Activated CD4-positive, alpha-beta T cell treated with anti-CD3 and anti-CD28 coated beads, Interleukin-2, amount 10 ng/mL, durations not matched to agents 7 days and 5 days (primary cell): ENCODE results near the gene CACNB4. TPM values are rescaled to one million over a fixed set of nuclear protein-coding genes. Genes with fewer than 3 reads are reported as not detected.
A peak's percentile ranks its signal among the peaks of the same experiment; 100 is the strongest.
"Not testable (repeated sequence)": the region's sequence is repeated elsewhere in the genome, so short reads cannot be mapped to it uniquely, and the experiment has no call there.

ENCODE experiments used
- CTCF ChIA-PET: fragments of 350-600 bp; sonication (Branson Sonifier 250); formaldehyde crosslinking; loops from one replicate; lab custom pipeline; 2021; ENCODE audit warnings: antibody characterized with exemption; lab: Charles Lee
- POLR2A ChIA-PET: fragments of 350-600 bp; sonication (Branson Sonifier 250); formaldehyde crosslinking; loops from one replicate; lab custom pipeline; 2021; ENCODE audit warnings: antibody characterized with exemption; lab: Charles Lee
- DNase-seq: peaks from one replicate; pipeline ENCODE4 v3.0.0-alpha.2; 2020
- H3K27ac Mint-ChIP-seq: one replicate; pipeline ENCODE4 v1.8.0; 2021; ENCODE audit warnings: mild to moderate bottlenecking, moderate library complexity, mixed read lengths
- H3K27me3 Mint-ChIP-seq: one replicate; pipeline ENCODE4 v1.8.0; 2021; ENCODE audit warnings: mixed read lengths
- H3K36me3 Mint-ChIP-seq: one replicate; pipeline ENCODE4 v1.8.0; 2021; ENCODE audit warnings: low read depth, mixed read lengths
- H3K4me1 Mint-ChIP-seq: one replicate; pipeline ENCODE4 v1.8.0; 2021; ENCODE audit warnings: mixed read lengths
- H3K4me3 Mint-ChIP-seq: one replicate; pipeline ENCODE4 v1.8.0; 2021; ENCODE audit warnings: mild to moderate bottlenecking, moderate library complexity, mixed read lengths
- H3K9me3 Mint-ChIP-seq: one replicate; pipeline ENCODE4 v1.8.0; 2021; ENCODE audit warnings: mixed read lengths
- total RNA-seq, 2 experiments: library from RNA; stranded (reverse); gene quantifications; one replicate each; pipeline ENCODE4 v1.2.3, GENCODE V29; 2021

The CACNB4 gene
- total RNA-seq, 2 experiments from 2014 or later, result 0.12 to 0.21 TPM

DNA sequence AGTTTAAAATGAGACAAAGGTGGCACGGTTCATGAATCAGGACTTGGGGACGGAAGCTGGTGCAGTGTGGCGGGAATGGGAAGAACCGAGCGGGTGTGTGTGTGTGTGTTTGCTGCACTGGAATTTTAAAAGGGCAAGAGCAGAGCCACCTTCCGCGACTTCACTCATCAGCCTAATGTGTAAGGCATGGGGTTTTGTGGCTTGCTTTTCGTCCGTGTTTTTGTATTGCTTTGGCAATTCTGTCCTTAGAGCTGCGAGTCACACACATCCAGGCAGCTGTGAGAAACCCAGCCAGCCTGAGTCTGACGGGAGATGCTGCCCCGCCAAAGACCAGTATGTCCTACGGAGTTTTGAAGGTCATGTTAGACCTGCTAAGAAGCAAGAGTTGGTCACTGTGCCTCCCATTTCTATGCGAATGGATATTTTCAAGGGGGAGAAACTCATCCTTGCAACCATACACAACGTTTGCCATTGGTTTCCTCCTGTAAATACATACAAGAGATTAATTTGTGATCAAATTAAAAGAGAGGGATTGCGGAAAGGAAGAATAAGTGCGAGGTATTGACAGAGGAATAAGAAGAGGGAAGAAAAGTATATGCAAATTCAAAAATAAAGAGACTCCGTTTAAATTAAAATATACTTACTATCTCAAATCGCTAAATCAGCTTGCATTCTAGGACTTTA, 665 bp upstream of the CACNB4 start:
- CTCF ChIA-PET, result no interaction called here
- Mint-ChIP-seq H3K27me3 (peaks cover 60% of the 10 kb centered on the region), H3K27ac (no peak overlapping the region), H3K4me1 (peaks cover 14% of the 10 kb centered on the region), H3K4me3 (peak overlapping the region; percentile 77), H3K9me3 (no peaks in the 10 kb centered on the region), H3K36me3 (no peaks in the 10 kb centered on the region)
- POLR2A ChIA-PET, result no interaction called here
- no peak for DNase-seq

DNA sequence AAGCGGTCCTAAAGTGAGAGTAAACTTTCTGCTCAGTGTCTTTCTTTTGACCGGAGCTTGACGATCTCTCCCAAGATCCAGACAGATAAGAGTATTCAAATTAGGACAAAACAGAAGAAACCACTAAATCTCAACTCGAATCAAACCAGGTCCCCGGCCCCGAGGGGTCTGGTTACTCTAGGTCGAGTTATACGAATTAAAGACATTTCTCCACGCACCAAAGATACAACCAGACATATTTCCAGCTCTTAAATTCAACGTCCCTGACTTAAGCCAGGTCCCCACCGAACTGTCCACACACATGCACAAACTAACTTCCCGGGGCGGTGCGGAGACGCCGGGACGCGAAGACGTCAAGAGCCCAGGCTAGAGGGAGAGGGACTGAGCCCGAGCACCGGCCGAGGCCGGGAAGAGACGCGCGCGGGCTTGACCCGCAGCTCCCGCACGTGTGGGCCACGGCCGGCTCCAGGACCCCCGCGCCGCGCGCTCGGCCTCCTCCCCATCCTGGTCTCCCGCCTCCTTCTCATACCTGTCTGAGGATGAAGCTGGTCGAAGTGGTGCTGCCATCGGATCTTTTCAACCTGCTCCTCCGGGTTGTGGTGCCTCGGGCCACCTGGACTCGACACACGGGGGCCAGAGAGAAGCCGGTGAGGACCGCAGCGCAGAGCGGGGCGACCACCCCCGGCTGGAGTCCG, 896 bp downstream of the CACNB4 start:
- Mint-ChIP-seq H3K4me1 (peaks cover 14% of the 10 kb centered on the region), H3K9me3 (no peaks in the 10 kb centered on the region), H3K36me3 (no peaks in the 10 kb centered on the region), H3K4me3 (peak overlapping the region; percentile 66), H3K27me3 (peaks cover 69% of the 10 kb centered on the region), H3K27ac (no peak overlapping the region)
- DNase-seq, result no peak
- CTCF ChIA-PET, result interaction anchor here (1.6 kb wide), 1 partner anchor 9 kb away, joined by 3 read pairs; no protein-coding TSS in a partner anchor
- POLR2A ChIA-PET, result no interaction called here

DNA sequence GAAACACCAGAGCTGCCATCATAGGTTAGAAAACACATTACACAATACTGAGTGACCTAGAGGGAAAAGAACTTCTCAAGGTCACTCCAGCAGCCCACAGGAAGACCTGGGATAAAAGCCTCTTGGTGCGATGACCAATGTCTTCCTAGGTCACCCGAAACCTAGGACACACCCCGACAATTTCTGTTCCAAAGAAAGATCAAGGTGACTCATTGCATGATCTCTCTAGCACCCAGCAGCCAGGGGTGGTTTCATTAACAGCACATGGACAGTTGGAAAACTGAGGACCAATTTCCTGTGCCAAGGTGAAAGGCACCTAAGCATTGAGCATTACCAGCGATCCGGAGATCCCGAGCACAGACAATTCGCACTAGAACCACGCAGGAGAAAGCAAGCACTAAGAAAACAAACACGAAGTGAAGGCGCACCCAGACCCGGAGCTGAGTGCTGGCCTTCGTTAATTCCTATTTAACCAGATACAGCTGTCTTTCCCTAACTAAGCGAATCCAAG, 1.5 kb downstream of the CACNB4 start:
- H3K27me3 Mint-ChIP-seq, result peaks cover 67% of the 10 kb centered on the region
- H3K36me3 Mint-ChIP-seq, result no peaks in the 10 kb centered on the region
- no peaks in the 10 kb centered on the region for H3K9me3 Mint-ChIP-seq
- peaks cover 14% of the 10 kb centered on the region for H3K4me1 Mint-ChIP-seq
- no peak for DNase-seq
- peak overlapping the region; percentile 66 for H3K4me3 Mint-ChIP-seq
- CTCF ChIA-PET, result interaction anchor here (1.6 kb wide), 1 partner anchor 9 kb away, joined by 3 read pairs; no protein-coding TSS in a partner anchor
- no peak overlapping the region for H3K27ac Mint-ChIP-seq
- POLR2A ChIA-PET, result no interaction called here

GRCh38 chr2:152095146-152095545, 3.7 kb downstream of the CACNB4 start:
- Mint-ChIP-seq H3K4me3 (no peak overlapping the region), H3K27me3 (peaks cover 61% of the 10 kb centered on the region), H3K36me3 (no peaks in the 10 kb centered on the region), H3K4me1 (peaks cover 14% of the 10 kb centered on the region), H3K27ac (no peak overlapping the region), H3K9me3 (no peaks in the 10 kb centered on the region)
- DNase-seq, result no peak
- ChIA-PET POLR2A (no interaction called here), CTCF (no interaction called here)

- Mint-ChIP-seq H3K4me1 (peaks cover 9% of the 10 kb centered on the region), H3K27me3 (peaks cover 54% of the 10 kb centered on the region), H3K9me3 (no peaks in the 10 kb centered on the region), H3K36me3 (no peaks in the 10 kb centered on the region), H3K27ac (no peak overlapping the region), H3K4me3 (no peak overlapping the region)
- ChIA-PET CTCF (no interaction called here), POLR2A (no interaction called here)
- no peak for DNase-seq
Observed at GRCh38 chr2:152094014-152094413, 4.8 kb downstream of the CACNB4 start.

DNA sequence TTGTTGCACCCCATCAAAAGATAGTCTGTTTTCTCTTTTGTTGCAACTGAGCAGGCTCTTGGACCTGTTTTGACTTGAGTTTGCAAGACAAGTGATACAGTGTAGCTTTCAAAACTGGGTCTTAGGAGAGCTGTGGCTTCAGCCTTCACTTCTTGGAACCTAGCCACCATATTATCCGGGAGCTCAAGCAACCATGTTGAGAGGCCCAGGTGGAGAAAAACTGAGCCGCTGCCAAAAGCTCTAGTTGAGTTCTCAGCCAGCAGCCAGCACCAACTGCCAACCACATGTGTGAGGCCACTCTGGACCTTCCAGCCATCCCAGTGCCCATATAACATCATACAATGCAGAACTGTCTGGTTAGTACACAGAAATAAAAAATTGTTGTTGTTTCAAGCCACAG, 5.4 kb downstream of the CACNB4 start:
- Mint-ChIP-seq H3K4me1 (peaks cover 9% of the 10 kb centered on the region), H3K36me3 (no peaks in the 10 kb centered on the region), H3K4me3 (no peak overlapping the region), H3K27ac (no peak overlapping the region), H3K27me3 (peaks cover 56% of the 10 kb centered on the region), H3K9me3 (no peaks in the 10 kb centered on the region)
- no peak for DNase-seq
- CTCF ChIA-PET, result no interaction called here
- POLR2A ChIA-PET, result no interaction called here

- Mint-ChIP-seq H3K36me3 (no peaks in the 10 kb centered on the region), H3K4me3 (no peak overlapping the region), H3K27ac (no peak overlapping the region), H3K9me3 (no peaks in the 10 kb centered on the region), H3K4me1 (peaks cover under 1% of the 10 kb centered on the region), H3K27me3 (peaks cover 46% of the 10 kb centered on the region)
- POLR2A ChIA-PET, result no interaction called here
- CTCF ChIA-PET, result interaction anchor here (0.6 kb wide), 2 partner anchors 46 to 78 kb away, joined by 3 read pairs; no protein-coding TSS in a partner anchor
- no peak for DNase-seq
Observed at GRCh38 chr2:152092095-152092494, 6.7 kb downstream of the CACNB4 start.

GRCh38 chr2:152090726-152091125, 8.1 kb downstream of the CACNB4 start:
- DNase-seq, H3K36me3 Mint-ChIP-seq, H3K4me1 Mint-ChIP-seq, H3K9me3 Mint-ChIP-seq, H3K4me3 Mint-ChIP-seq, POLR2A ChIA-PET, H3K27ac Mint-ChIP-seq: not testable (repeated sequence)
- peaks cover 36% of the 10 kb centered on the region for H3K27me3 Mint-ChIP-seq
- CTCF ChIA-PET, result interaction anchor here (0.6 kb wide), 2 partner anchors 22 to 51 kb away, joined by 3 read pairs; no protein-coding TSS in a partner anchor

- Mint-ChIP-seq H3K36me3 (no peaks in the 10 kb centered on the region), H3K9me3 (no peaks in the 10 kb centered on the region), H3K27me3 (peaks cover 22% of the 10 kb centered on the region), H3K4me1 (no peaks in the 10 kb centered on the region), H3K4me3 (no peak overlapping the region), H3K27ac (no peak overlapping the region)
- POLR2A ChIA-PET, result no interaction called here
- CTCF ChIA-PET, result interaction anchor here (1.0 kb wide), 1 partner anchor 16 kb away, joined by 4 read pairs; no protein-coding TSS in a partner anchor
- no peak for DNase-seq
Observed at GRCh38 chr2:152089238-152089637, 9.6 kb downstream of the CACNB4 start.

DNA sequence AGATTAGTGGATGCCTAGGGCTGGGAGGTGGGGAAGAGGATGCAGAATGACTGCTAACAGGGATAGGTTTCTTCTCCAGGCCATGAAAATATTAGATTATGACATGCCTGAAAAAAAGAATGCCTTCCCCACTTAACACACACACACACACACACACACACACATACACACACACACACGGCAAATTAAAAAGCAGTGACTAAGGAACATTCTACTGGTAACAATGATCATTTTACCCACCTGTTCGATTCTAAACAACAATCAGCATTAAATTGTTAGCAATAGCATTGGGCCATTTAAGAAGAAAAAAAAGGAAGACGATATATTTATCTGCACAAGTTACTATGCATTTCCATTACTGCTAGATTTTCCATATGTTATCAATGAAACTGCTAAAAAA, 10.8 kb downstream of the CACNB4 start:
- Mint-ChIP-seq H3K9me3 (no peaks in the 10 kb centered on the region), H3K36me3 (no peaks in the 10 kb centered on the region), H3K4me3 (no peak overlapping the region), H3K27me3 (peaks cover 12% of the 10 kb centered on the region), H3K27ac (no peak overlapping the region), H3K4me1 (no peaks in the 10 kb centered on the region)
- DNase-seq, result no peak
- CTCF ChIA-PET, result no interaction called here
- POLR2A ChIA-PET, result no interaction called here

DNA sequence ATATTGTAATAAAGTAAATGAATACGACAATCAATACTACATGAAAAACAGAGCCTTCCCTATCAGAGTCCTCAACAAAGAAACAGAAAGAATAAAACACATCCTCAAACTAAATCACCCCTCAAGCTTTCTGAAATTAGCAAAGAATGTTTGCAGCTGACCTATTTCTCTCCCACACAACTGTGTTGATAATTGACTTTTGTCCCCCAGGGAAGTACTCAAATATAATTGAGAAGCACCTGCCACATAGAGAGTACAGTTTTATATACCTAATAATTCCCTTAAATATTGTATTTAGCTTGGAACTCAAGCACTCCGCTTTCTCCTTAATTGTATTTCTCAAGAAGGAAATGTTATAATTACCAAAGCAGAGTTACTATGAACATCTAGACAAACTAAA, 12.6 kb downstream of the CACNB4 start:
- Mint-ChIP-seq H3K9me3 (no peaks in the 10 kb centered on the region), H3K36me3 (no peaks in the 10 kb centered on the region), H3K4me3 (no peak overlapping the region), H3K4me1 (no peaks in the 10 kb centered on the region), H3K27me3 (peaks cover 12% of the 10 kb centered on the region), H3K27ac (no peak overlapping the region)
- DNase-seq, result no peak
- ChIA-PET CTCF (no interaction called here), POLR2A (no interaction called here)

DNA sequence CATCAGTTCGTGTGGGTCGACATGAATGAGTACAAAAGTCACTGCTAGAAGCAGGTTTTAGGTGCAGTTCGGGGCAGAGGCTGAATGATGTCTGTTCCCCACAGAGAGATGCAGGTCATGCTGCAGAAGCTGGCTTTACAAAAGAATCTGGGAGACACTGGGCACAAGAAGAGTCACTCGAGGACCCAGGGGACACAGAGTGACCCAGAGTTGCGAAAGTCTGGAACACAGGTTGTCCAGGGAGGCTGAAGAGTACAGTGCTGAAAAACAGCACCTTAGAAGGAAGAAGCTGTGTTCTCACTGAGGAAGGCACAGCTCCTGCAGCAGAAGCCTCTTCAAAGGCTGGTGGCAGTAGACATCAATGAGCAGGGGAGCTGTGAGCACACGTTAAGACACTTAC, 14.8 kb downstream of the CACNB4 start:
- H3K36me3 Mint-ChIP-seq, result no peaks in the 10 kb centered on the region
- CTCF ChIA-PET, result no interaction called here
- no peaks in the 10 kb centered on the region for H3K4me1 Mint-ChIP-seq
- H3K9me3 Mint-ChIP-seq, result no peaks in the 10 kb centered on the region
- peaks cover 5% of the 10 kb centered on the region for H3K27me3 Mint-ChIP-seq
- H3K27ac Mint-ChIP-seq, result no peak overlapping the region
- POLR2A ChIA-PET, result no interaction called here
- no peak for DNase-seq
- no peak overlapping the region for H3K4me3 Mint-ChIP-seq

GRCh38 chr2:152083202-152083875, 15.5 kb downstream of the CACNB4 start:
- CTCF ChIA-PET, result no interaction called here
- Mint-ChIP-seq H3K36me3 (no peaks in the 10 kb centered on the region), H3K4me3 (no peak overlapping the region), H3K27ac (no peak overlapping the region), H3K4me1 (no peaks in the 10 kb centered on the region), H3K27me3 (peaks cover under 1% of the 10 kb centered on the region), H3K9me3 (no peaks in the 10 kb centered on the region)
- no peak for DNase-seq
- POLR2A ChIA-PET, result no interaction called here
